Neural cell (in vitro differentiated cells): ENCODE measurements around the gene THTPA.

ENCODE experiments used
- EZH2 ChIP-seq: fragments of 200-600, 300-800 bp; shearing (Covaris generic), sonication (generic); IDR thresholded peaks from 2 replicates; pipeline ENCODE4 v1.6.1; 2014; ENCODE audit warnings: antibody characterized with exemption, low read length, borderline replicate concordance, mild to moderate bottlenecking; ENCODE audit not compliant: insufficient read depth, poor library complexity, severe bottlenecking
- MXI1 ChIP-seq: fragments of 450-650 bp; conservative IDR thresholded peaks from 2 replicates; pipeline ENCODE4 v1.6.1; 2014; ENCODE audit warnings: antibody characterized with exemption, mild to moderate bottlenecking; ENCODE audit not compliant: poor library complexity, severe bottlenecking
- POLR2AphosphoS5 ChIP-seq: IDR thresholded peaks from 2 replicates; pipeline ENCODE4 v1.6.1; 2012
- SMC3 ChIP-seq: fragments of 450-650 bp; conservative IDR thresholded peaks from 2 replicates; pipeline ENCODE4 v1.6.1; 2014; ENCODE audit warnings: antibody characterized with exemption, mild to moderate bottlenecking, moderate library complexity; ENCODE audit not compliant: poor library complexity
- TF ChIP-seq, protein P1 (sequence below): IDR thresholded peaks from 2 replicates; pipeline ENCODE4 v1.6.1; 2012; ENCODE audit warnings: borderline replicate concordance
- TF ChIP-seq, protein P2 (sequence below): fragments of 450-650 bp; IDR thresholded peaks from 2 replicates; pipeline ENCODE4 v1.5.1; 2014; ENCODE audit warnings: antibody characterized with exemption, mild to moderate bottlenecking, moderate library complexity; ENCODE audit not compliant: poor library complexity, severe bottlenecking

DNA sequence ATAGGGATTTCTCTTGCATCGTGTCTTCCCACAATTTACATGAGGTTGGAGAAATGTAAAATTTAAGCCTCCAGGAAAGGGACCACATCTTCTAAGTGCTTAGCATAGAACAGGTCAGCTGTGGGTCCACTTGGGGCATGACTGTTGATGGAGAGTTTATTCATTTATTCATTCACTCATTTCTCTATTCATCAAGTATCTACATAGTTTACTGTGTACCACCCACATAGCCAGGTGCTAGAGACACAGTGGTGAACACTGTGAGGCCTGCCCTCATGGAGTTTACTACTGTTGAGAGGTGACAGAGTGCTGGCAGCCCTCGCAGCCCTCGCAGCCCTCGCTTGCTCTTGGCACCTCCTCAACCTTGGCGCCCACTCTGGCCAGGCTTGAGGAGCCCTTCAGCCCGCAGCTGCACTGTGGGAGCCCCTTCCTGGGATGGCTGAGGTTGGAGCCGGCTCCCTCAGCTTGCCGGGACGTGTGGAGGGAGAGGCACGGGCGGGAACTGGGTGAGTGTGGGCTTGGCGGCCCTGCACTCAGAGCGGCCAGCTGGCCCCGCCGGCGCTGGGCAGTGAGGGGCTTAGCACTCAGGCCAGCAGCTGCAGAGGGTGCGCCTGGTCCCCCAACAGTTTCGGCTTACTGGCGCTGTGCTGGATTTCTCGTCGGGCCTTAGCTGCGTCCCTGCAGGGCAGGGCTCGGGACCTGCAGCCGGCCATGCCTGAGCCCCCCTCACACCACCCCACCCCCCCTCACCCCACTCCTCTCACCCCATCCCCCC lies 24.3 kb downstream of the THTPA start:
- TF ChIP-seq, protein P1, sequence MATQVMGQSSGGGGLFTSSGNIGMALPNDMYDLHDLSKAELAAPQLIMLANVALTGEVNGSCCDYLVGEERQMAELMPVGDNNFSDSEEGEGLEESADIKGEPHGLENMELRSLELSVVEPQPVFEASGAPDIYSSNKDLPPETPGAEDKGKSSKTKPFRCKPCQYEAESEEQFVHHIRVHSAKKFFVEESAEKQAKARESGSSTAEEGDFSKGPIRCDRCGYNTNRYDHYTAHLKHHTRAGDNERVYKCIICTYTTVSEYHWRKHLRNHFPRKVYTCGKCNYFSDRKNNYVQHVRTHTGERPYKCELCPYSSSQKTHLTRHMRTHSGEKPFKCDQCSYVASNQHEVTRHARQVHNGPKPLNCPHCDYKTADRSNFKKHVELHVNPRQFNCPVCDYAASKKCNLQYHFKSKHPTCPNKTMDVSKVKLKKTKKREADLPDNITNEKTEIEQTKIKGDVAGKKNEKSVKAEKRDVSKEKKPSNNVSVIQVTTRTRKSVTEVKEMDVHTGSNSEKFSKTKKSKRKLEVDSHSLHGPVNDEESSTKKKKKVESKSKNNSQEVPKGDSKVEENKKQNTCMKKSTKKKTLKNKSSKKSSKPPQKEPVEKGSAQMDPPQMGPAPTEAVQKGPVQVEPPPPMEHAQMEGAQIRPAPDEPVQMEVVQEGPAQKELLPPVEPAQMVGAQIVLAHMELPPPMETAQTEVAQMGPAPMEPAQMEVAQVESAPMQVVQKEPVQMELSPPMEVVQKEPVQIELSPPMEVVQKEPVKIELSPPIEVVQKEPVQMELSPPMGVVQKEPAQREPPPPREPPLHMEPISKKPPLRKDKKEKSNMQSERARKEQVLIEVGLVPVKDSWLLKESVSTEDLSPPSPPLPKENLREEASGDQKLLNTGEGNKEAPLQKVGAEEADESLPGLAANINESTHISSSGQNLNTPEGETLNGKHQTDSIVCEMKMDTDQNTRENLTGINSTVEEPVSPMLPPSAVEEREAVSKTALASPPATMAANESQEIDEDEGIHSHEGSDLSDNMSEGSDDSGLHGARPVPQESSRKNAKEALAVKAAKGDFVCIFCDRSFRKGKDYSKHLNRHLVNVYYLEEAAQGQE: no peak
- TF ChIP-seq, protein P2, sequence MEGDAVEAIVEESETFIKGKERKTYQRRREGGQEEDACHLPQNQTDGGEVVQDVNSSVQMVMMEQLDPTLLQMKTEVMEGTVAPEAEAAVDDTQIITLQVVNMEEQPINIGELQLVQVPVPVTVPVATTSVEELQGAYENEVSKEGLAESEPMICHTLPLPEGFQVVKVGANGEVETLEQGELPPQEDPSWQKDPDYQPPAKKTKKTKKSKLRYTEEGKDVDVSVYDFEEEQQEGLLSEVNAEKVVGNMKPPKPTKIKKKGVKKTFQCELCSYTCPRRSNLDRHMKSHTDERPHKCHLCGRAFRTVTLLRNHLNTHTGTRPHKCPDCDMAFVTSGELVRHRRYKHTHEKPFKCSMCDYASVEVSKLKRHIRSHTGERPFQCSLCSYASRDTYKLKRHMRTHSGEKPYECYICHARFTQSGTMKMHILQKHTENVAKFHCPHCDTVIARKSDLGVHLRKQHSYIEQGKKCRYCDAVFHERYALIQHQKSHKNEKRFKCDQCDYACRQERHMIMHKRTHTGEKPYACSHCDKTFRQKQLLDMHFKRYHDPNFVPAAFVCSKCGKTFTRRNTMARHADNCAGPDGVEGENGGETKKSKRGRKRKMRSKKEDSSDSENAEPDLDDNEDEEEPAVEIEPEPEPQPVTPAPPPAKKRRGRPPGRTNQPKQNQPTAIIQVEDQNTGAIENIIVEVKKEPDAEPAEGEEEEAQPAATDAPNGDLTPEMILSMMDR: no peak
- TF ChIP-seq SMC3 (no peak), EZH2 (no peak), MXI1 (no peak), POLR2AphosphoS5 (no peak)
